Measurements from ENCODE around the gene GAS2L3. TPM values are rescaled to one million over a fixed set of nuclear protein-coding genes. Genes with fewer than 3 reads are reported as not detected.
A peak's percentile ranks its signal among the peaks of the same experiment; 100 is the strongest.

Gene GAS2L3
- total RNA-seq, 6 experiments from 2014 or later = 1.2 to 9.4 (median 2.8) TPM

- ATAC-seq = no peak
Observed at GRCh38 chr12:100578923-100579322, 5.4 kb downstream of the GAS2L3 start.

GRCh38 chr12:100579844-100580243 lies 6.4 kb downstream of the GAS2L3 start:
- ATAC-seq (no peak), DNase-seq (no peak)
- H3K27me3 ChIP-seq = no peaks in the 10 kb centered on the region
- WGBS (ENCODE audit: insufficient coverage, low coverage, low lambda C conversion rate, missing lambda C conversion rate) = 40% methylated on average over 2 of the region's 2 CpGs
- no peaks in the 10 kb centered on the region for H3K4me1 ChIP-seq
- H3K9me3 ChIP-seq = no peaks in the 10 kb centered on the region
- H3K36me3 ChIP-seq = no peaks in the 10 kb centered on the region
- TF ChIP-seq POLR2A (IDR thresholded peaks at IDR 0.05) = no peak
- no peak for TF ChIP-seq CTCF (IDR thresholded peaks at IDR 0.05)
- H3K4me3 ChIP-seq = no peak overlapping the region
- no peak overlapping the region for H3K27ac ChIP-seq
- intact Hi-C loops (cut with DNase I) = no loop called here

More at GRCh38 chr12:100578923-100579322, 5.4 kb downstream of the GAS2L3 start:
- H3K4me3 ChIP-seq = no peak overlapping the region
- no peak for DNase-seq
- intact Hi-C loops (cut with DNase I) = no loop called here
- no peak for TF ChIP-seq POLR2A (IDR thresholded peaks at IDR 0.05)
- no peak for TF ChIP-seq CTCF (IDR thresholded peaks at IDR 0.05)
- no peaks in the 10 kb centered on the region for H3K27me3 ChIP-seq
- H3K9me3 ChIP-seq = no peaks in the 10 kb centered on the region
- 91% methylated on average over 5 of the region's 5 CpGs for WGBS (ENCODE audit: insufficient coverage, low coverage, low lambda C conversion rate, missing lambda C conversion rate)
- no peaks in the 10 kb centered on the region for H3K36me3 ChIP-seq
- H3K4me1 ChIP-seq = peaks cover 0 to 6% (median 0%) of the 10 kb centered on the region in 4 donors
- no peak overlapping the region for H3K27ac ChIP-seq

GRCh38 chr12:100584256-100584655 lies 10.8 kb downstream of the GAS2L3 start:
- Histone ChIP-seq H3K9me3 (no peaks in the 10 kb centered on the region), H3K27me3 (no peaks in the 10 kb centered on the region), H3K36me3 (no peaks in the 10 kb centered on the region), H3K4me3 (no peak overlapping the region), H3K4me1 (no peaks in the 10 kb centered on the region), H3K27ac (no peak overlapping the region)
- no peak for TF ChIP-seq POLR2A (IDR thresholded peaks at IDR 0.05)
- no peak for TF ChIP-seq CTCF (IDR thresholded peaks at IDR 0.05)
- ATAC-seq = no peak
- intact Hi-C loops (cut with DNase I) = no loop called here
- WGBS (ENCODE audit: insufficient coverage, low coverage, low lambda C conversion rate, missing lambda C conversion rate) = 72% methylated on average over 3 of the region's 3 CpGs
- DNase-seq = no peak

- no peak for TF ChIP-seq CTCF (IDR thresholded peaks at IDR 0.05)
- no peak for TF ChIP-seq POLR2A (IDR thresholded peaks at IDR 0.05)
- no peak for DNase-seq
- intact Hi-C loops (cut with DNase I) = no loop called here
- Histone ChIP-seq H3K4me1 (peaks cover 0 to 4% (median 0%) of the 10 kb centered on the region in 4 donors), H3K4me3 (no peak overlapping the region), H3K27ac (no peak overlapping the region), H3K9me3 (no peaks in the 10 kb centered on the region), H3K36me3 (no peaks in the 10 kb centered on the region), H3K27me3 (no peaks in the 10 kb centered on the region)
- ATAC-seq = no peak
- 100% methylated on average over 4 of the region's 4 CpGs for WGBS (ENCODE audit: insufficient coverage, low coverage, low lambda C conversion rate, missing lambda C conversion rate)
Observed at GRCh38 chr12:100591979-100592378, 18.5 kb downstream of the GAS2L3 start.

- H3K9me3 ChIP-seq = no peaks in the 10 kb centered on the region
- peak in 1 of 4 donors; percentile 39 for ATAC-seq
- intact Hi-C loops (cut with DNase I) = no loop called here
- no peak overlapping the region for H3K27ac ChIP-seq
- 59% methylated on average over 5 of the region's 5 CpGs for WGBS (ENCODE audit: insufficient coverage, low coverage, low lambda C conversion rate, missing lambda C conversion rate)
- H3K36me3 ChIP-seq = no peaks in the 10 kb centered on the region
- no peak for DNase-seq
- no peak overlapping the region for H3K4me3 ChIP-seq
- peaks cover 0 to 4% (median 0%) of the 10 kb centered on the region in 4 donors for H3K4me1 ChIP-seq
- TF ChIP-seq POLR2A (IDR thresholded peaks at IDR 0.05) (no peak), CTCF (IDR thresholded peaks at IDR 0.05) (no peak)
- no peaks in the 10 kb centered on the region for H3K27me3 ChIP-seq
Observed at GRCh38 chr12:100593490-100593889, 20.0 kb downstream of the GAS2L3 start.
